Stimulated activated CD4-positive, alpha-beta T cell treated with anti-CD3 and anti-CD28 coated beads, Interleukin-2, amount 100 ng/mL, for 4 hours (primary cell): ENCODE results near the gene PCBP2.
"Not testable (repeated sequence)": the region's sequence is repeated elsewhere in the genome, so short reads cannot be mapped to it uniquely, and the experiment has no call there.

Experiments
- DNase-seq: peaks from one replicate; pipeline ENCODE4 v3.0.0-alpha.2; 2020; ENCODE audit warnings: low read depth

Gene PCBP2

DNA sequence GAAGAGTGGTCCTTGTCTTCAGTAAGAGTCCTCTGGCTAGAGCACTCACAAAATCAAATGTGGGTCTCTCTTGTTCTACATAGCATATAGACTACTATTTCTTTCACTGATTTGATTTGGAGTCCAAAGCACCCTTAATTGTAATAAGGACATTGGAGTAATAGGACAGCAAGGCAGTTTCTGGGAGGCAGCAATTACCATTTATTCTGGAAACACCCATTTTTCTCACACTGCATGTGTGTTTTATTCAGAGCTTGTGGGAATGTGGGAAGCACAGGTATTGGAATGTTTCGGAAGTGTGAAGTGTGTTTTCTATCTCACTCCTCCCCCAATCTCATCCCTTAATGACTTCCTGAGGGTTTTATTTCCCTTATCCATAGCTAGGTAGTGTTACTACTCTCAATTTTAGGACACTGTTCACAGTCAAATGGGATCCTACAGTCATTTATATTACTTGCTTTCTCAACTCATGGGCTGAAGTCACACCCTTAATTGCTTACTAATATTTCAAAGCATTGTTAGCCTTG lies 20.2 kb downstream of the PCBP2 start:
- DNase-seq: no peak

DNA sequence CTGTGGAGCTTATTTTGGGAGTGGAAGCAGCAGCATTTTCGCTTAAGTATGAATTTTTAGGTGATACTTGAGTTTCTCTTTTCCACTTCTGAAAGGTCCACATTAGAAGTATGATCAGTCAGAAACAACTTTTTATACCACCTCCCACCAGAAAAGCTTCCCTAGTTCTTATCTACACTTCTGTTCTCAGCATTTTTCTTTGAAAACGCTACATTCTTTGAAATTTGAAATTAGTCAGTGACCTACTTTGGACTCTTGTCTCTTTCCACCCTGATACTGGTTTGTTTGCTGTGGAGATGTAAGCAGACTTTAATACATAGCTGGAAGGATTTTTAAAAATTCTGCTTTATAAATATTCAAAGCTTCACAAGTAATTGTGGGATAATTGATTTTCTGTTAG lies 22.2 kb downstream of the PCBP2 start:
- DNase-seq: no peak

DNA sequence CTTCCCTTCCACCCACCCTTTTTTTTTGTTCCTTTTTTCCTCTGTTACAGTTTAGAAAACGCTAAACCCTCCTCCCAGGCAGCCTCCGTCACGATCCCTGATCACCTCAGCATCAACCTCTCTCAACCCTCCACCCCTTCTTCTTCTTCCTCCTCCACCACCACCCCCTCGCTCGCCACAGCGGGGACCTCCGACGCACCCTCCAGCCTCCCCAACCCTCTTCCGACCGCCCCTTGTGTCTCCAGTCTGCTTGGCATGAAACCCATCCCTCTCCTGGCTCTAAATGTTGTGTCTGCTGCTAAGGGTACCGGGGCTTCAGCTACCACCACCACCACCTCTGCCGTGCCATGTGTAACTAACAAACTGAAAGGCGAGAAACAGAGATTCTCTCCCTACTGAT lies 22.9 kb downstream of the PCBP2 start:
- DNase-seq: no peak

DNA sequence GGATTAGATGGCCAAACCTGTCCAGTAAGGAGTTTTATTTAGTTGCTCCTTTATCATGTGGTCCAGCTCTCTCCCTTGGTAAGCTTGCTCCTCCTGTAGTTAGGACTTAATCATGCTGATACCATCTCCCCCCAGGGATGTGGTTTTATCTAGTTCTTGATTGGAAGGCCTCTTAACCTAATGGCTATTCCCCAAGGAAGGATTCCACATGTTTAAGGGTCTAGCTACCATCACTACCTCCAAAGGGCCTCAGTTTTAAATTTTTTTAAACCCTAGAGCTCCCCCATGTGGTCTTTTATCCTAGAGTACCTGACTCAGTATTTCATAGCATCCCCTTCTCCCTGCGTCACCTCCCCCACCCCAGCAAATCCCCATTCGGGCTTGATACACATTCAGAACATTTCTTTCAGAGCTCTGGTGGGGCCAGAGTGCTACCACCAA lies 24.9 kb downstream of the PCBP2 start:
- DNase-seq: no peak

DNA sequence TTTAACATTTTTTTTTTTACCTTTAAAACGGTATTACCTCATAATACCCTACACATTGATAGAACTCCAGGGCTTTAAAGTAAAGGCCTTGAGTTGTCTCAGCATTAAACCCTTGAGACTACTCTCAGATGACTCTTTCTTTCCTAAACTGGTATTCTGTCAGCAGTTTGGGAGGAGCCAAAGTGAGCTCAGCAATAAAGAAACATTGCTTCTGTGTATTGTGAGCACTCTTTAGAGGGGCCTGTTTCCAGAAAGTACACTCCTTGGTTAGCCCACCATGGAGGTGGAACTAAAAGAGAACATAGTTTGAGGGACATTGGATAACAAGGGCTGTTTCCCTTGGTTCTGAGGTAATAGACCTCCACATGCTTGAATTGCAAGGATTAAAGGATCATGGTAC lies 27.0 kb downstream of the PCBP2 start:
- DNase-seq: no peak

DNA sequence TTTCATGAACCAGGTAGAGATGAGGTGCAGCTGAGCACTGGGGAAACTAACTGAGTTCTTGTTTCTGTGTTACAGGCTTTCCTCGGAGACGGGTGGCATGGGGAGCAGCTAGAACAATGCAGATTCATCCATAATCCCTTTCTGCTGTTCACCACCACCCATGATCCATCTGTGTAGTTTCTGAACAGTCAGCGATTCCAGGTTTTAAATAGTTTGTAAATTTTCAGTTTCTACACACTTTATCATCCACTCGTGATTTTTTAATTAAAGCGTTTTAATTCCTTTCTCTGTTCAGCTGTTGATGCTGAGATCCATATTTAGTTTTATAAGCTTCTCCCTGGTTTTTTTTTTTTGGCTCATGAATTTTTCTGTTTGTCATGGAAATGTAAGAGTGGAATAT lies 27.4 kb downstream of the PCBP2 start:
- no peak for DNase-seq

DNA sequence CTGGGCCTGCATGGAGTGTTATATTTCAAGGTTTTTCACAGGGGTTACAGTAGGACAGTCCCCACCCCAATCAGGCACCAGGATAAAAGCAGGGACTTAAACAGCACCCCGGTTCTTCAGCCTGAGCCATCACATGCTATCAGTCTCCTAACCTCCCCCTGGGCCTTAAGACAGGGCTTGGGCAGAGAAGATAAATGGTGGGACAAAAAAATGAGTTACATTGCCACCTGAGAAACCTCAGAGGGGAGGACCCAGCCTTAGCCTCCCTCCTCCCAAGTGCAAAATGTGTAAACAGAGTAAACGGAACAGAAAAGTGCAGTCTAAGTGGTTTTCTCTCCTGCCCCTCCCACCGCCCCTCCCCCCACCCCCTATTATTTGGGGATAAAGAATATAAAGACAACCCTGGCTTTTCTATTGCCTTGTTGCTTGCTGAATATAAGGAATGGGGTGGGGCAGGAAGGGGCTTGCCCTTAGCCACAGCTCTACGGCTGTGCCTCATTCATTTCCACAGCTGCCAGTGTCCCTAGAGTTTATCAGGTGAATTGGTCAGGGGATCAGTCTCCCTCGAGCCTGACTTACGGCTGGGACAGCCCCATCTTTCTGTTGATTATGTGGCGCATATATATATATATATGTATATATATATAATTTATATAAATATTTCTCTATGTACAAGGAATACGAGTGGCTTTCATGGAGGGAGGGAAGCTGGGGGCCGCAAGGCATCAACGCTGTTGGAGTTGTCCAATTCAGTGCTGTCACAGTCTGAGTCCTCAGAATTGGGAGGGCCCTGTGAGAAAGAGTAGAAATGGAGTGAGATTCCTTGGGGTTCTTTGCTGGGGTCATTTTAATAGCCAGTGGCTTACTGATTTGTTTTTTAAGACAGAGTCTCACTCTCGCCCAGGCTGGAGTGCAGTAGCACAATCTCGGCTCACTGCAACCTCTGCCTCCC lies 28.9 kb downstream of the PCBP2 start:
- no peak for DNase-seq

DNA sequence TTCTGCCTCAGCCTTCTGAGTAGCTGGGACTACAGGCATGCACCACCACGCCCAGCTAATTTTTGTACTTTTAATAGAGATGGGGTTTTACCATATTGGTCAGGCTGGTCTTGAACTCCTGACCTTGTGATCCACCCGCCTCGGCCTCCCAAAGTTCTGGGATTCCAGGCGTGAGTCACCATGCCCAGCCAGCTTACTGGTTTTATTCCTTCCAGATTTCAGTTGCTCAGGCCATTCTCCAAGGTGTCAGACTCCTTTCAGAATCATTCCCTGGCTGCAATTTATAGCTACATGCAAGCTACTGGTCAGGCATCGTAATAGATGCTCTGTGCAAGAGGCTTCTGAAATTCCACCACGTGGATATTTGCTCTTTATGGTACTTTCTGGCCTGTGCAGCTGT lies 29.6 kb downstream of the PCBP2 start:
- not testable (repeated sequence) for DNase-seq

DNA sequence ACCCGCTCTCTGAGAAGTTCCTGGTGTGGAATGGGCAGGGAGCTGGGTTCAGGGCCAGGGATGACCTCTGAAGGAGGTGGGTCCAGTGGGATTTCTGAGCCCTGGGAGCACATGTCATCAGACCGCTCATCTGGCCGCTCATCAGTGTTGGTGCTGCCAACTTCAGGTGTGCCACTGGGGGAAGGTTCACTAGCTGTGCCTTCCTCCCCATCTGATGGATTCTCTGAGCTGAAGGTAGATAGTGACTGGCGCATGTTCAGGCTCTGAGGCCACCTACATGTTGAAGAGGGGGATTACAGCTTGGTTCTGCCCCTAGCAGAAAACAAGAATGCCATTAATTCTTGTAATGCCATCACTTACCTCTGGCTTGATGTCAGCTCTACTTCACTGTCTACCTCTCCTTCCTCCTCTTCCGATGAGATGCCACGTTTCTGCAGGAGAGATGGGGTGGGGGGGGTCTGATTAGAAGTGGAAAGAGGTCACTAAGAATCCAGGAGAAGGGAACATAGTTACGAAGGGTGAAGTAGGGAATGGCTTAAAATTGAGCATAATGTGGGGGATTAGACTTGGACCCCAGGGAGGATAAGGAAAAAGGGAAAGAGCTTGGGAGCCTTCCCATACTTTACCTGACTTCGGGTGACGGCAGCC lies 30.2 kb downstream of the PCBP2 start:
- DNase-seq: no peak

DNA sequence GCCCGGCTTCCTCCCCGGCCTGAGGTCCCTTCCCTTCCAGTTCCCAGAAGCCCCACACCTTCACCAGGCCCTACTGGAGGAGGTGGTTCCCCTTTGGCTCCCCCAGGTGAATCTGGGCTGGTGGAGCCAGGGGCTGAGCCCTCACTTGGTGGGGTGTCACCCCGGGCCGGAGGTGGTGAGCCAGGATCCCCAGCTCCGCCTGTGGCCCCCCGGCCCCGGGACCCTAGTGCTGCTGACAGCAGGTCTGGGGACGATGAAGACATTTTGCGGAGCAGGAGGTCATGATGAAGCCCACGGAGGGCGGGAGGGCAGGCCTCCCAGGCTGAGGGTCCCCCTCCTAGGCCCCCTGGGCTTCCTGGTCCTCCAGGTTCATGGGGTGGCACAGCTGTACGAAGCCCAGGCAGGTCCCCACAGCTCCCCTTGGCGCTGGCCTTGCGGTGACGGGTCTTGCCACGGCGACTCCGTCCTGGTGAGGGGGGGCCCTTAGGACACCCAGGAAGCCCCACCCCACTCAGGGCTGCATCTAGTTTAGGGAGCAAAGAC lies 30.8 kb downstream of the PCBP2 start:
- no peak for DNase-seq

DNA sequence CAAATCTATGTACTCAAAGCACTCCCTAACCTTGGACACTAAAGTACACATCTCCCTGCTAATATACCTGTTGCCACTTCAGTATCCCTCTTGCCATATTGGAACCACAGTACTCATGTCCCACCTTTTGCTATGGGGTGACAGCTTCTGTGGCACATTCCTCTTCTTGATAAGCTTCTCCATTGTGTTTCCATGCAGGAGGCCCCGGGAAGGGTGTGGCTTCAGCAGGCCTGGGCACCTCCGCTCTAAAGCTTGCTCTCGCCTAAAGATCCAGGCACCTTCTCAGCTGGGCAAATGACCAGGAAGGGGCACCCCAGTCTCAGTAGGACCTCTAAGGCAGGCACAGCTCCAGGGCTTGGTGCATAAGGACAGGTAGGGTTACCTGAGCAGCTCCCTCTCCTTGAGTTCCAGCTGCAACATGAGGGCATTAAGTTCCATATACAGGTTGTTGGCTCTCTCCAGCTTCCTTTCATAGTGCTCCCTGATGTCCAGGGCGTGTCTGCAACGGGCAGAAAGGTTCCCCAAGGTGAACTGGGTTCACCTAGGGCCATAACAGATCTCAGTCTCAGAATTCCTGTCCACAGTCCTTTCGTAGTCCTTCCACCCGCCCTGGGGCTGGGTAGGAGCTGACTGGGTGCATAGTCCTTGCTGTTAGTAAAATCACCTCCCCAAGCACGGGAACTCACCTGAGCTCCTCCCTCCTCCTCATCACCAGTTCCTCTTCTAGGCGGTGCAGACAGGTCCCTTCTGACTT lies 31.5 kb downstream of the PCBP2 start:
- no peak for DNase-seq

DNA sequence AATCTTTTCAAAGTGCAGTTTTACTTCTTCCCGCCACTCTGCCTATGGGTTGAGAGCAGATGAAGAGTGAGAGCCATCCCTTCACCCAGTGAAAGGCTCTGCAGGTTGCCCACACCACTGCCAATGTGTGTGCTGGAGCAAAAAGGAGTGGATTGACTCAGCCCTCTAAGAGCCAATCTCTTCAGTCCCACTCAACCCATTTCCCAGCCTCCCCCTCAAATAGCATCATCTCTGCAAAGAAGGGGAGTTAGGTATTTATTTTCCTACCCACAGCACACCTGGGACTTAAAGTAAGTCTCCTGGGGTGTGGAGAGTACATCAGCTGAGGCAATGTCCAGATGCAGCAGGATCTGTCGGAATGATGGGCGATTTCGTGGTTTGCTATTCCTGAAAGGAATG lies 32.1 kb downstream of the PCBP2 start:
- DNase-seq: no peak

DNA sequence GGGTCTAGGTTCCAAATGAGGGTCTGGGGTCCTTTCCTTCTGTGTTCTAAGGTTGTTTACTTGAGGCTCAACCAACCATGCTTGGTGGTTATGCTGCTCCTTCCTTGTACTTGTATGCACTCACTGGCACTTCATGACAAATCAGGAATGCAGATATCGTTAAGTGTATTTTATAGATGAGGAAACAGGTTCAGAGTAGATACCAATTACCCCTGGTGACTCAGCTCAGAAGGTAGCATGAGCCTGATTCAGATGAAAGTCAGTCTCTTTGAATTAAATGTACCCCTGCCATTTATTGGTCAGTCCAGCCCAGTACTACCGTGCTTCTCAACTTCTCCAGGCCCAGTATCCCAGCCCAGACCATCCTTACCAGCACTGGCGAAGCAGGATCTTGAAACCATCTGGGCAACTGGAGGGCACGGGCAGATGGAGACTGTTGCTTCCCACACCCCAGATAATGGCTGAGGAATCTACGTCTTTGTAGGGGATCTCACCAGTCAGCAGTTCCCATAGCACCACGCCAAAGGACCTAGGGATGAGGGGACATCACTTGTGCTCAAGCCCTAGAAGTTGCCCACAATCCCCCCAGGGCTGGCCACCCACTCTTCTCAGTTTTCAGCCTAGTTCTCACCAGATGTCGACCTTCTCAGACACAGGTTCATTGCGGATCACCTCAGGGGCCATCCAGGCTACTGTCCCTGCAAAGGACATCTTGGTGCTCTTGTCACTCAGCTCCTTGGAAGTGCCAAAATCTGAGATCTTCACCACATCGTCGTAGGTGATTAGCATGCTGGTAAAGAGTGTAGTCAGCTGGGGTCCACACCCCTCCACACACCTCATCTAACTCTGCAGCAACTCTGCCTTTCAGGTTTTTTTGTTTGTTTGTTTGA lies 33.0 kb downstream of the PCBP2 start:
- no peak for DNase-seq

DNA sequence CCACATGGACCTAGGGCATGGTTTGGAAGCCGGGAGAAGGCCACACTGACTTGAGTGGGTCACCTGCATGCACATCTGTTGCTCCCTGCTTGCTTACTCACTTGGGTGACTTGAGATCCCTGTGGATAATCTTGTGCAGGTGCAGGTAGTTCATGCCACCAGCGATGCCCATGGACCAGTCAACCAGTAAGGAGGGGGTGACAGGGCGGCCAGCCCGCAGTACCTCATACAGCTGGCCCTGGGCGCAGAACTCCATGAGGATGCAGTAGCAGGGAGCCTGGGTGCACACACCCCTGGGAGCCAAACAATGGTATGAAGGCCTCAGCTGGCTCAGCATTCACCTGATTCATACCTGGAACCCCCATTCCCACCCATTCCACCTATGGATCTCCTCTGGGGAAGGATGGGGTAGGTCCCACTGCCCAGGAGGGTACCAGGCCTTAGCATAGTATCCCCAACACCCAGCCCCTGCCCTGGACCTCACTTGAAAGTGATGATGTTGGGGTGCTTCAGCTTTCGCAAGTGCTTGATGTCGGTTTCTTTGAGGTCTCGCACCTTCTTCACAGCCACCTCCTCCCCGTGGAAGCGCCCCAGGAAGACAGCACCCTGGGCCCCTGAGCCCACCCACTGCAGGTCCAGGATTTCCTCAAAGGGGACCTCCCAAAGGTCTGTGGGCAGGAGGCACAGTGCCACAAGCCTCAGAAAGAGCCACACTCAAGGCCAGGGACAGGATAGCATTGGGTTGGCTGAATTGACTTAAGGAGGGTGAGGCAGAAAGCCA lies 34.2 kb downstream of the PCBP2 start:
- DNase-seq: no peak

DNA sequence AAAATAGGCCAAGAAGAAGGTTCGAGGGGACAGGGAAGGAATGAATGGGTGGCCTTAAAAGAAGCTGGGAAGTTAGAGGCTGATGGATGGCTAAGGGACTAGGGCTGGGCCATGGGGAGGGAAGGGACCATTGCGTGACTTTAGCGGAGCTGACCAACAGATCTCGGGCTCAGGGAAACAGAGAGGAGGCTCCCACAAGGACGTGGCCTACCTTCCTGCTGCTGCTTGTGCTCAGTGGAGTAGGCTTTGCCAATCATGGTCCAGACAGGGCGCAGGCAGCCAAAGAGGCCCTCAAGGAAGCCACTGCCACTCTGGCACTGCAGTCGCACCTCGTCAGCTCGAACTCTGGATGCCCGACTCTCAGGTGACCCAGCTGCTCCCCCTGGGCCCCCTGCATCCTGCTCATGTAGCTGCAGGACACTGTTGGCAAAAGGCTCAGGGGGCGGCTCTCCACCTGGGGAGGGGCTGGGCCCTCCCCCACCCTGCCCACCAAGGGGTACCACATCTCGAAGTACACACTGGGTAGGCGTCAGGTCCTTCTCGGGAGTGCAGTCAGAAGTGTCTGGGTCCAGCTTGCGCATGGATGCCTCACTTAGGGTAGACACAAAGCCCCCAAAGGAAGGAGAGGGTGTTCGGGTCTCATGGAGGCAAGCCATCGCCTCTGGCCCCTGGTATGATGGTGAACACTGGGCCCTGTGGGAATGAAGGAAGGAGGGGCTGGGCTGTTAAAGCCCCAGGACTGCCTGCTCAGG lies 35.0 kb downstream of the PCBP2 start:
- DNase-seq: no peak

DNA sequence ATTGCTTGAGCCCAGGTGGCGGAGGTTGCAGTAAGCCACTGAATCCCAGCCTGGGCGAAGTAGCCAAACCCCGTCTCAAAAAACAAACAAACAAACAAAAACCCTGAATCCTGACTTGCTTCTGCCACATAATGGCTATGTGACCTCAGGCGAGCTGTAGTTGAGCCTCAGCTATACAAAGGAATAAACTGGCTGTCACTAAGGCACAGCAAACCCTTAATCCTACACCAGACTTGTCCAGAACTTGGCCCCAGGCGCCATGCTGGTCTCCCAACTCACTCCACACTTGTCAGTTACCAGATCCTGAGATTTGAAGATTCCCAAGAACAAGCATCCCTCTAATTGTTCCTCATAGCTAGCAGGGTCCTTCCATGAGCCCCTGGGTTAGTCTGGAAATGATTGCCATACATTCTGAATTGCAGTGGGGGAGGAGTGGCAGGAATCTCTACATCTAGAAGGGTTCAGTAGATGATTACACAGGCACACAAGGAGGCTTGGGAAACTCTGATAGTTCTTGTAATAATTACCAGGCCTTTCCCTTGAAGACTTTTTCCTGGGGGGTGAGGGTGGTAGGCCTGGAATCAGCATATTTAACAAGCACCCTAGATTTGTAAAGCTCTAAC lies 37.5 kb downstream of the PCBP2 start:
- no peak for DNase-seq

DNA sequence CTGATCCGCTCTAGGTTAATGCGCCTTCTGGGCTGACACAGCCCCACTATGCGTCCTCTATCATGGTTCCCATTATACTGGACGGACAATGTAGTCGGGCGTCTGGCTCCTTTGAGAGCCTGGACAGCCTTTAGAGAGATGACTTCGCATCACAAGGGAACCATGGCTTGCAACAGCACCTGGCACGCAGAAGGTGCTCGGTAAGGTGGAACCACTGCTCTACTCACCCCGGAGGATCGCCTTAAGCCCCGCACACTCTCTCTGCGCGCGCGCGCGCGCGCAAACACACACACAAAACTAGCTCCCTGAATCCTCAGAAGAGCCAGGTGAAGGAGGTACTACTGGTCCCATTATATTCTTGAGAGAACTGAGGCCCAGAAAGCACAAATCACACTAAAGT lies 40.3 kb downstream of the PCBP2 start:
- DNase-seq: no peak

DNA sequence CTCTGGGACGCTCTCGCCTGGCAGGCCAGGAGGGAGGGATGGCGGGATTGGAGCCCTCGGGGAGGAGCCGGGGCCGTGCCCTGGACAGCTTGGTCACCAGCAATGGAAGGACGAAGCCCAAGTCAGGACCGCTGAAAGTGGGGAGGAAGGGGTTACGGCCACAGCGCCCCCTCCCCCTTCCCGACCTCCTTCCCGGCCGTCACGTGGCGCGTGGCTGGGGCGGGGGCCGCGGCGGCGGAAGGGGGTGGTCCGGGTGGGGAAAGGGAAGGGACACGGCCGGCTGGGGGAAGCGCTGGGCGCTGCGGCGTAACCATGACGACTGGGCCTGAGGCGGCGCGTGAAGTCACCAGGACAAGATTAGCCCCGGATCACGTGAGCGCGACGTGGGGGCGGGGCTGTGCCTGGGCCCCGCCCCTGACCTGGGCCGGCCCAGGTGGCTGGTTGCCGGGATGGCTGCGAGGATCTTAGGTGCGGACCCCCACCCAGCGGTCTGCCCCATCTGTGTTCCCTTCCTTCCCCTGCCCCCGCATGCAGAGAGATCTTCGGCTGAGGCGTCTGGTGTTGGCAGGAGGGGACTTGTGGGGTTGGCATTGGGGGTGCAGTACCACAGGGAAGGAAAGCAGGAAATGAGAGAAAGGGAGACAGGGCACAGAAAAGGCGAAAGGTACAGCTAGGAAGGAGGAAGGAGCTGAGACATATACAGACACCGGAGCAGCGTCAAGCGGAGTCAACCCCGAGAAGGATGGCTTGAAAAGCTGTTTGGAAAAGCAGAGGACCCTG lies 41.1 kb downstream of the PCBP2 start:
- peak; percentile 78 for DNase-seq
